RWPE1 (cell line): Measurements from ENCODE around the gene SLC7A6OS.

Source experiments
- CTCF ChIA-PET: fragments of 350-600 bp; sonication (Branson Sonifier 250); formaldehyde crosslinking; extraction: SDS; loops from one replicate; lab custom pipeline; 2021; lab: Yijun Ruan, JAX
- POLR2A ChIA-PET: fragments of 400-600 bp; formaldehyde crosslinking; extraction: SDS; loops from one replicate; lab custom pipeline; 2020; ENCODE audit warnings: antibody characterized with exemption; ENCODE audit not compliant: low non-redundant PET; lab: Yijun Ruan, JAX
- DNase-seq: peaks from one replicate; pipeline ENCODE4 v3.0.0; 2012; ENCODE audit warnings: low spot score
- H3K27ac ChIP-seq: fragments of 450-650 bp; 2 replicates; pipeline ENCODE4 v1.5.1; 2017
- TF ChIP-seq, protein P1 (sequence below): fragments of 450-650 bp; conservative IDR thresholded peaks from 2 replicates; pipeline ENCODE4 v1.5.1; 2017; ENCODE audit warnings: low read depth, mild to moderate bottlenecking

SLC7A6OS gene

DNA sequence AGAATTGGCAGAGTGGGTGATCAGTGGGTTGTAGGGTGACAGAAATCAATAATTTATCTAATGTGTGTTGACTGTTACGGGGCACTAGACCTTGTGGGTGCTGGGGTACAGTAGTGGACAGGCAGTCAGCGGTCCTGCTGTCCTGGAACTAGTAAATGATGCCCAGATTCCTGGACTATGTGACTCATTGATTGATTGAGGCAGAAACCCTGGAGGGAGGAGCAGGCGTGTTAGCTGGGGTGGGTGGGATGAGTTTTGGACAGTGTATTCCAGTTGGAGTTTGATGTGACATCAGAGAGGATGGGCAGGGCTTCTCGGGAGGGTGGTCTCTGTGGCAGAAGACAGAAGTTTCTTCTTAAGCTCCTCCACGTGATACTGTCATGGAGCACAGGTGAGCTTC lies 24.4 kb upstream of the SLC7A6OS start:
- DNase-seq, result no peak
- TF ChIP-seq, protein P1, sequence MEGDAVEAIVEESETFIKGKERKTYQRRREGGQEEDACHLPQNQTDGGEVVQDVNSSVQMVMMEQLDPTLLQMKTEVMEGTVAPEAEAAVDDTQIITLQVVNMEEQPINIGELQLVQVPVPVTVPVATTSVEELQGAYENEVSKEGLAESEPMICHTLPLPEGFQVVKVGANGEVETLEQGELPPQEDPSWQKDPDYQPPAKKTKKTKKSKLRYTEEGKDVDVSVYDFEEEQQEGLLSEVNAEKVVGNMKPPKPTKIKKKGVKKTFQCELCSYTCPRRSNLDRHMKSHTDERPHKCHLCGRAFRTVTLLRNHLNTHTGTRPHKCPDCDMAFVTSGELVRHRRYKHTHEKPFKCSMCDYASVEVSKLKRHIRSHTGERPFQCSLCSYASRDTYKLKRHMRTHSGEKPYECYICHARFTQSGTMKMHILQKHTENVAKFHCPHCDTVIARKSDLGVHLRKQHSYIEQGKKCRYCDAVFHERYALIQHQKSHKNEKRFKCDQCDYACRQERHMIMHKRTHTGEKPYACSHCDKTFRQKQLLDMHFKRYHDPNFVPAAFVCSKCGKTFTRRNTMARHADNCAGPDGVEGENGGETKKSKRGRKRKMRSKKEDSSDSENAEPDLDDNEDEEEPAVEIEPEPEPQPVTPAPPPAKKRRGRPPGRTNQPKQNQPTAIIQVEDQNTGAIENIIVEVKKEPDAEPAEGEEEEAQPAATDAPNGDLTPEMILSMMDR, result no peak
- ChIA-PET CTCF (no interaction called here), POLR2A (no interaction called here)
- H3K27ac ChIP-seq, result peak overlapping the region; percentile 83

DNA sequence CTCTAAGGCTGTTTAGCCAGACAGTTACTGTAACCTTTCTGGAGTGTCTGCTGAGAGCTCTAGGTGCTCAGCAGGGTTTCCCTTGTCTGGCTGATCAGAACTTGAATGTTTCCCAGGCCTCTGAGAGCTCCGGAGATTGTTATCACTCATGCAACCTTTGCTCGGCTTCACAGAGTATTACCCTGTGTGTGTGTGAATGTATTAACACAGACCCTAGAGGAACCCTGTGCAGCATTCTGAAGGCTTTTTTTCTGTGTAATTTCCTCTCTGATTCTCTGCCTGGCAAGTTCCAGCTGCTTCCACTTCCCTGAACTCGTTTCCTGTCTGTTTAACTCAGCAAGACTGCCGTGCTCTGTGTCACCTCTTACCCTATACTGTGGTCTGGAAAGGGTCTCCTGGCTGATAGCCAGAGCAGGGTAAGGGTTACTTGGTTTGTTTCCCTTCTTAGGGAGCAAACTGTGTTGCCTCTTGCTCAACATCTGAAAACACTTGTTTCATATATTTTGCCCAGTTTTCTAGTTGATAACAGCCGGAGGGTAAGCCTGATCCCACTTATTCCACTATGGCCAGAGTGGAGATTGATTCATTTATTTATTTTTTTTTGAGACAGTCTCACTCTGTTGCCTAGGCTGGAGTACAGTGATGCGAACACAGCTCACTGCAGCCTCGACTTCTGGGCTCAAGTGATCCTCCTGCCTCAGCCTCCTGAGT lies 21.8 kb upstream of the SLC7A6OS start:
- ChIA-PET CTCF (interaction anchor here (0.8 kb wide), 1 partner anchor 68 kb away, joined by 3 read pairs; the partner anchor contains the start of gene SLC7A6), POLR2A (no interaction called here)
- no peak for DNase-seq
- H3K27ac ChIP-seq, result peak overlapping the region; percentile 83
- TF ChIP-seq, protein P1, result no peak

DNA sequence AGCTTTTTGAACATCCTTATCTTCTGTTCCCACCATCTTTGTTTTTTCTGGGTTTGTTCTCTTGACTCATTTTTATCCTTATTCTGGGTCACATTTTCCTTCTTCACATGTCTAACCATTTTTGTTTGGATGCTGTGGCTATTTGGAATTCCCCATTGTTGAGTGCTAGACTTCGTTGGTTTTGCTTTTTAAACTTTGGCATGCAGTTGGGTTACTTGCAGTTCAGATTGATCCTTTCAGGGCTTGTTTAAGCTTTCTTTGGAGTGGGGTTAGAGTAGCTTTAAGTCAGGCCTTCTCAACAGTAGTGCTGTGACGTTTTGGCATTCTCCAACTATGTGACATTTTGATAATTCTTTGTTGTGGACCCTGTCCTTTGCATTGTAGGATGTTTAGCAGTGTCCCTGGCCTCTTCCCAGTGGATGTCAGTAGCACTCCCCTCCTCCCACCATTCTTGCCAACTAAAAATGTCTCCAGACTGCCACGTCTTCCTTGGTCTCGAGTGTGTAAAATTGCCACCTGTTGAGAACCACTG lies 21.2 kb upstream of the SLC7A6OS start:
- H3K27ac ChIP-seq, result no peak overlapping the region
- POLR2A ChIA-PET, result no interaction called here
- TF ChIP-seq, protein P1, result no peak
- DNase-seq, result no peak
- CTCF ChIA-PET, result interaction anchor here (0.7 to 1.0 kb wide), 3 partner anchors 68 to 88 kb away, joined by 3 to 5 read pairs (median 5); partner anchors contain the start of gene SLC7A6

DNA sequence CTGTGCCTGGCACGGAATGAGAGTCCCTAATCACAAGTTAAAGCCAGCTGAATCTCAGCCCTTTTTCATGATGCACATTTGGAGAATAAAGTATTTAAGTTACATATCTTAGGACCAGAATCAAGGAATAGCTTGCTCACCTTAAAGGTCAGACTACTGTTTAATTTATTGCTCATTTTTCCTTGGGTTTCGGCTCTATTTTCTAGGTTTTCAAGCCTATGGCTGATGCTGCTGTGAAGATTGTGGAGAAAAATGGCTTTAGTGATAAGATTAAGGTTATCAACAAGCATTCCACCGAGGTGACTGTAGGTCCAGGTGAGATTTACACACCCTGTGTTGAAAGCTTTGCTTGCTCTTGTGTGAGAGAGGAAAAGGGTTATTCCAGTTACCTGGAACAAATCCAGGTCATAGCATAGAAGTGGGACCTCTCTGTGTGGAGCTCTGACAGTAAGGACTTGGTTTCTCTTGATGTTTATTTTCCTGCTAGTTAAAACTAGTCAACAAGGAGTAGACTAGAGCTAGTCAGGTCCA lies 18.2 kb upstream of the SLC7A6OS start:
- DNase-seq, result no peak
- CTCF ChIA-PET, result interaction anchor here (0.5 to 4.2 kb wide), 26 partner anchors 9 to 294 kb away, joined by 3 to 76 read pairs (median 3); partner anchors contain the start of genes PLA2G15 and SLC7A6
- TF ChIP-seq, protein P1, result peak; percentile 61
- no peak overlapping the region for H3K27ac ChIP-seq
- POLR2A ChIA-PET, result no interaction called here

DNA sequence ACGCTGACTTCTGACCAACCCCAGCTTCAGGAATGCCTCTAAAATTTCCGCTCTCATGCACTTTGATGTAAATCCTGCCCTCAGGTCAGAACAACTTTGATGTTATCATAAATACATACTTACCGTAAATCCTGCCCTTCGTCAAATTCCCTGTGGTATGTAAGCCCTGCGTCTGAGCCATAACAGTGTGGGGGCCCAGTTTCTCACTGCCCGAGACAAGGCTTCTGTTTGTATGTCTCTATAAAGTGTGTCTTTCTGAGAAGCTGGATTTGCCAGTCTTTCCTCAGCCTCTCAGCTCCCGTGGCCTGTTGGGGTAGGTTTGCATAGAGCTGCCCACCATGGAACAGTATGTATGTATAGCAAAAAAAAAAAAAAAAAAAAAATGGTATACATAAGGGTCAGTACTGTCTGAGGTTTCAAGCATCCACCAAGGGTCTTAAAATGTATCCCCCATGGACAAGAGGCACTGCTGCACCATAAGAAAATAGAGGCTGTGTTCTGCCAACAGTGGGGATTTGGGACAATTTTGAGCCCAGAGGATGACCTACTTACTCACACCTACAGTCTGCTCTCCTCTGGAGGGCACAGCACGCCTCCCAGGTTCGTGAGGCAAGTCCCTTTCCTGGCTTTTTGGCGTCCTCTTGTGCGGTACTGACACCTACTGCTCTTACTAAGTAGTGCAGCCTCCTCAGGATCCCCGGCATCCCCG lies 17.6 kb upstream of the SLC7A6OS start:
- peak; percentile 85 for DNase-seq
- TF ChIP-seq, protein P1, result peak; percentile 92
- H3K27ac ChIP-seq, result no peak overlapping the region
- POLR2A ChIA-PET, result interaction anchor here (1.1 kb wide), 1 partner anchor 18 kb away, joined by 3 read pairs; the partner anchor contains the start of genes PRMT7 and SLC7A6OS
- CTCF ChIA-PET, result interaction anchor here (0.6 to 4.2 kb wide), 23 partner anchors 9 to 263 kb away, joined by 3 to 76 read pairs (median 3); partner anchors contain the start of genes PLA2G15 and SLC7A6

DNA sequence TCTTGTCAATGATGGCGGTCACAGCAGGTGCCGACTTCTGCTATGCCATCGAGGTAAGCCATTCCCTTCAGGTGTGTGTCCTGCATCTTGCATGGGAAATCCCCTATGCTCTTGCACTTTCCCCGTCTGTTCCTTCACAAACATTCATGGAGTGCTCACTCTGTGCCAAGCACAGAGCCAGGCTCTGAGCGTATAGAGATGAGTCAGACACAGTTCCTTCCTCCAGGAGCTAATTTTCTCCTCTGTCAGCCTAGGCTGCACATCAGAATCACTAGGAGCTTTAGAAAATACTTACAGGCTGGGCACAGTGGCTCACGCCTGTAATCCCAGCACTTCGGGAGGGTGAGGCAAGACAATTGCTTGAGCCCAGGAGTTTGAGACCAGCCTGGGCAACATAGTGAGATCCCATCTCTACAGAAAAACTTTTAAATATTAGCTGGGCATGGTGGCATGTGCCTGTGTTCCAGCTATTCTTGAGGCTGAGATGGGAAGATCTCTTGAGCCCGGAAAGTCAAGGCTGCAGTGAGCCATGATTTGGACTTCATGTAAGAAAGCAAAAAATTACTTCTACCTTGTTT lies 14.1 kb upstream of the SLC7A6OS start:
- CTCF ChIA-PET, result interaction anchor here (0.9 kb wide), 1 partner anchor 61 kb away, joined by 4 read pairs; no protein-coding TSS in a partner anchor
- H3K27ac ChIP-seq, result 0 out of 2 replicates have a peak overlapping the region, but pooled peaks have one; percentile 10
- TF ChIP-seq, protein P1, result no peak
- POLR2A ChIA-PET, result no interaction called here
- no peak for DNase-seq
